Cortex of kidney (tissue), 1 donor: ENCODE data around the gene RASGEF1B.
"Not testable (repeated sequence)": the region's sequence is repeated elsewhere in the genome, so short reads cannot be mapped to it uniquely, and the experiment has no call there.

Experiments used
- DNase-seq: peaks from one replicate; lab custom pipeline; 2025; lab: John Stamatoyannopoulos, UW

The RASGEF1B gene

DNA sequence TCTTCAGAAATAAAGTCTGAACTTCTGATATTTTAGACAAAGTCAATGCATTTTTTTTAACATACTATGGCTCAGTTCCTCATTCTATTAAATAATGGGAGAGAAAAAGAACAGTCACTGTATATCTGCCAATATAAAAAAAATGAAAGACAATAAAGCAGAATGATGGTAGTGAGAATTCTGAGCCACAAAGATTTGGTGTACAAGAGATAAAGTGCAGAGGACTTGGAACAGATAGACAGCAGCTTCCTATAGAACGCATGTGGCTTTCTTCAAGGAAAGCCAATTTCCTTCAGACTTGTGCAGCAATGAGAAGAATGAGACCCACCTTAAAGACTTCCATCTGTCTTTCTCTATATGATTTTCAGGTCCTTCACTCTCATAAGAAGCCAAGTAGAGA, 39.7 kb downstream of the RASGEF1B start:
- no peak for DNase-seq

DNA sequence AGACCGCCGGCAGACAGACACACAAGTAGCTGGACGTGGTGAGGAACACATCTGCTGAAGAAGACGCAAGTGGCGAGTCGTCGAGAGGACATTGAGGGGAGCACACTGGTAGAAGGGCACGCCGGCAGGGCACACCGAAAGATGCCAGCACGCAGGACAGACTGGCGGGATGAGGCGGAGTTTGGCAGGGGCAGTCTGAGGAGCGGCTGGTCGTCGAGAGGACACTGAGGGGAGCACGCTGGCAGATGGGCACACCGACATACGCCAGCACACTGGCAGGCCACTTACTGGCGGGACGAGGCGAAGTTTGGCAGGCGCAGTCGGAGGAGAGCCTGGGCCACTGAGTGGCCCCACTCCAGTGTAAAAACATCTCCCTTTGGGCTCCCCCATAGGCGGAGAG, 42.1 kb downstream of the RASGEF1B start:
- no peak for DNase-seq

DNA sequence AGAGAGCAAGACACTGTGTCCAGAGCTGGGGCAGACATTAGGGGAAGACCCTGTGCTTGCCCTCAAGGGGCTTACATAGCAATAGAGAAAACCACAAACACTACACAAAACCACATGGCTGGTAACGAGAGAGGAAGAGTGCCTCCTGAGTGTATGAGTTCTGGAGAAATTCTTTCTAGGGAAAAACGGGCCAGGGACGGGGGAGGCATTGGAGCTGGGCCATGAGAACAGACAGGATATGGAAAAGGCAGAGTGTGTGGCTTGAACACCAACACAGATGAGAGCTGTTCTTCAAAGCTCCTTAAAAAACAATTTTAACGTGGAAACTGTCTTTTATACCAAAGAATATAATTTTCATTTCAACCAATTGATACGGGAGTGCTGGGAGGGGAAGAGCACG, 42.7 kb downstream of the RASGEF1B start:
- no peak for DNase-seq

DNA sequence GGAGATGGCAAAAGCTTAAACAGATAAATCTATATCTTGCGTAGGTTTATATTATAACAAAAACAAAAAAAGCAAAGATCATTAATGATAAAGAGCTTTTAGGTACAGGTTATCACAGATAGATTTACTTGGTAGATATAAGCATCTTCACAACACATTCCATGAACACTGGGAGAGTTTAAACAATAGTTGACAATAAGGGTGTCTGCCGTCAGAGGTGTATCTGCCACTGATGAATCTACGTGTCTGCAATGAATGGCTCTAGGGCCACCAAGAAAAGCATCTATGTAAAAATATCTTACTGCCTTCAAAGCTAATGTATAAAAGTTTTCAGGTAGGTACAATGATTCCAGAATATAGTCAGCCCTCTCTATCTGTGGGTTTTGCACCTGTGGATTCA, 43.7 kb downstream of the RASGEF1B start:
- DNase-seq = no peak

DNA sequence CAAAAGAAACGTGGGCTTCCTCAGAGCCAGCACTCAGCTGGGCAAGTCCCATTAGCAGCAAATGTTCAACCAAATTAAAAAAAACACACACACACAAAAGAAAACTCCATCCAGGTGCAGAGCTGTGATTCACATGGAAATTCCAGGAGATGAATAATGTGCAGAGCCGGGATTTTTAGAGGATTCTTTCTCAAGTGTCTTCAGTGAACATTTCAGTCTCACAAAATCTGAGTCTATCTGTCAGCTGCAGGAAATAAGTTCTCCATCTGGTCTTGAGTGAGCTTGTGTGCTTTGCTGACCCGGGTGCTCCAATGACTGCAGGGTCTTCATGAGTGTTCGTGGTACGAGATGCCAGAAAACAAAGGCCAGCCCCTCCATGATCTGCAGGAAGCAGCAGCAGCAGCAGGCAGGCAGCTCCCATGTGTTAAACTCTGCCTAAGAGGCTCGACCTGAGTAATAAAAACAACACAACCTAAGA, 44.3 kb downstream of the RASGEF1B start:
- DNase-seq = no peak

DNA sequence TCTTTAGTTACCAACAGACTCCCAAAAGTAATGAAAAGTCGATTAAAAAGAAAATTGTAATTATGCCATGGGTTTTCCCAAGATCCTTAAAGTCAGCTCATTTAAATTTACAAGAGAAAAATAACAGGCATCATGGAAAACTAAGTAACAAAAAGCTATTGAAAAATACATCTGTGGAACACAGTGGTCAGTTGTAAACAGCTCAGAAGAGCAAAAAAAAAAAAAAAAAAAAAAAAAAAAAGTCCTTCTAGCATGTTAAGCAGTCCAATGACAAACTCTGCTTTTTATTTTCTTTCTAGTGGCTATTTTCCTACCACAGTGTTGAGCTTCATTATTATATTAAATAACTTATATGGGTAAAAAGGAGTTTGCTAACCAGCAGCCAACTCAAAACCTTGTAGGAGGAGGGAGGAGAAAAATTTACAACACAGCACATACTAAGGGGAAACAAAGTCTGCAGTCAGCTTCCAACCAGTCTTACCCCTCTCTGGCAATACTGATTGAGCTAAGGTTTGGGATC, 44.9 kb downstream of the RASGEF1B start:
- no peak for DNase-seq

DNA sequence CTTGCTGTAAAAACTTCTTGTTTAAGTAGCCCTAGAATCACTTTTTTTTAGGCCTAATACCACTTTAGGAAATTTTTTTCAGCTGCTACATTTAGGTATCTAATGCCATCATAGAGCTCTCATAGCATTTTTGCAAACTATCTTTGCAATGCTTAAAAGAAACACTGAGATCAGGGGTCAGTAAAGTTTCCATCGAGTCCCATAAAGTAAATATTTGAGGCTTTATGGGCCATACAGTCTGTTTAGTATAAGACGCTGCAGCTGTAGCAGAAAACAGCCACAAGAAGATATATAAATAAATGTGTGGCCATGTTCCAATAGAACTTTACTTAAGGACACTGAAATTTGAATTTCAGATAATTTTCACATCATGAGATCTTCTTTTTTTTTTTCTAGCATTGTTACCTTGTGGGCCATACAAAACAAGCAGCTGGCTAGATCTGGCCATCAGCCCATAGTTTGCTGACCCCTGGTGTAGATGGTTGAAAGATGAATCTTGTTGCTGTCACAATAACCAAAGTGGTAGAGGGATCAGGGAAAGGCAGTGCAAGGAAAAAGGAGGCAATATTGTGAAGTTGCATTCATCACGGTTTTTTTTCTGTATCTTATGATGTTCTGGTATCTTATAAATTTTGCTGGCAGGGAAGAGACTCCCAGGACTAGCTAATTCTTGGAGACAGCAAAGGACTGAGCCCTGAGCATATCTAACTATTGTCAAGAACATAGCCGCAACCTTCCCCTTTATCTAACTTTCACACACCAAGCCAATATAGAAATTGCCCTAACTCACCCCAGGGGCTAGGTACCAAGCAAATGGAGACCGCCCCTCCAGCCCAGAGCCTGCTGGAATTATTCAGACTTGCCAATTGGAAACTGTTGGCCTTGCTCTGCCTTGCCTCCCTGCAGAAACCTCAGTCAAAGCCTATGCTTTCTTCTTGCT, 46.6 kb downstream of the RASGEF1B start:
- no peak for DNase-seq

DNA sequence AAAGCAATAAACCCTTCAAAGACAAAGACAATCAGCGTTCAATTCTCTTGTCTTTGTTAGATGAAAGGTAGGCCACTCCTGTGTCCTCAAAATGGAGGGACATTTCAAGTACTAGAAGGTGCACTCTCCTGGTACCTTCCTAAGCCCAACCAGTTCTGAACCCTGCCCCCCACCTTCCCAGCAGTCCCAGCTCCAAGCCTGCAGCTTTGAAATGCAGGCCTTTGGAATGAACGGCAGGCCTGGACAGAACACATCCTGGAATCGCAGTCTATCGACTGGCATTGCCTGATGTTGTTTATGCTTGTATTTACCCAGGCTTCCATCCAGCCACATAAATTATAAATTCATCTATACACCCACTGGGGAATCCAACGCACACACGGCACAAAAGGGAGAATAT, 47.4 kb downstream of the RASGEF1B start:
- no peak for DNase-seq

DNA sequence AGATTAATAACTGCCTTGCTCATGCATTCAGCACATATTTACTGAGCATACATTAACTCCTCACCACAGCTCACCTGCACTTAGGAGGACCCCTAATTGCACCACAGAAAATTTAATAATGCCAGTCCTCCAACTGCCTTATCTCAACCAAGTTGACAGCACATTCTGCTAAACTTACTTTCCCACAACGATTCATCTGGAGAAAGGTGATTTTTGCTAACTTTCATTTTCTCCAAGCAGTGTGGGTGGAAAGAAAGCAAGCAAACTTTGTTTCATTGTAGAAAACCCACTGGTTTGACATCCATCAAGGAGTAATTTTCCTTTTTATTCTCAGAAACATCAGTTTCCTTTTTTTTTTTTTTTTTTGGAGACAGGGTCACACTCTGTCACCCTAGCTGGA, 49.1 kb downstream of the RASGEF1B start:
- no peak for DNase-seq

DNA sequence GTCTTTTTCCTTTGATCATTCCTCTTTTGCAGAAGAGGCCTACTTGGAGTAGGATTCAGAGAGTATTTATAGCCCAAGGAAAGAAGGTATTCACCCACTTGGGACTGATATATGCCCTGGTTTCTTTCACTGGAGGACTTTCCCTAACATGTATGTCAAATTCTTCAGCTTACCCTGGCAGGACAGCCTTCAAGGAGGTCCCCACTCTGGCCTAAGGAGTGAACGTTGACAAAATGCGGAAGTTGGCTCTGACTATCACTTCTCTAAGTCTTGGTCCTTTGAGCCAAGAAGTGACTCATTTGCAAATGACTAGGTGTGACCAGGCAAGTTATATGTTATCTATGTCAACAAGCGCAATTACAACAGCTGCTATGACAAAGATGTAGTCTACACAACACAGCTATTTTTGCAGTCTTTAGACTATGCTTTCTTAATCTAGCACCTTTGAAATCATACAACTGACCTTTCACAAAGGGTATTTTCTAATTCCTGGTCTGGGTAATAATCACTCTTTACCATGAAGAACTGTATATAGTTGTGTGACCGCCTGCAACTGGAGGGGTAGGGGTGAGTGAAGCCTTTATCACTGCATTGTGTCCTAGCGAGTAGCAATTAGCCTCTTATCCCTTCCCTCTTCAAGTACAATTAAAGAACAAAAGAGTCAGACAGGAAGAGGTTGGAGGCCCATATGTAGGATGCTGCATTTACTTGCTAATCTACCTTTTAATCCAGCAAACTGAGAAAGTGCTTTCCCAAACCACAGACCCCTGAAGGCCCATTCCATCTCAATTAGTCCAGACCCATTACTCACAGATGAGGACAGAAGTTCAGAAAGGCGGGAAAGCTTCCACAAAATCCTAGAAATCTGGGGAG, 50.1 kb downstream of the RASGEF1B start:
- no peak for DNase-seq

DNA sequence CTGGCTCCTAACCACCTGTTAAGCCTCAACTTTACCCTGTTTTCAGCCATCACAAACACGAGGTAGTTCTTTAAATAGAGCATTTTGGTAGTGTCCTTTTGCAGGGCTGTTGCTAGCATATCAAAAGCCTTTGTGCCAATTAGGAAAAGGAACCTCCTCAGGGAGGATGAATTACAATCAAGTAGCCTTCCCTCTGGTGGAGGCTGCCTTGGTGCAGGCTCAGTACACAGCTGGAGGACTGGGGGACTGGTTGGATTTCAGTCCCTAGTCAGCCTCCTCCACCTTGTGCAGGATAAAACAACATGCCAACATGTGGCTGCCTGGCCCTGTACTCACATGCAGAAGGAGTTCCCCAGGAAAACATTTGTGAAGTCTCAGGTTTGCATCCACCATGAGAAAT, 53.1 kb downstream of the RASGEF1B start:
- DNase-seq = no peak

DNA sequence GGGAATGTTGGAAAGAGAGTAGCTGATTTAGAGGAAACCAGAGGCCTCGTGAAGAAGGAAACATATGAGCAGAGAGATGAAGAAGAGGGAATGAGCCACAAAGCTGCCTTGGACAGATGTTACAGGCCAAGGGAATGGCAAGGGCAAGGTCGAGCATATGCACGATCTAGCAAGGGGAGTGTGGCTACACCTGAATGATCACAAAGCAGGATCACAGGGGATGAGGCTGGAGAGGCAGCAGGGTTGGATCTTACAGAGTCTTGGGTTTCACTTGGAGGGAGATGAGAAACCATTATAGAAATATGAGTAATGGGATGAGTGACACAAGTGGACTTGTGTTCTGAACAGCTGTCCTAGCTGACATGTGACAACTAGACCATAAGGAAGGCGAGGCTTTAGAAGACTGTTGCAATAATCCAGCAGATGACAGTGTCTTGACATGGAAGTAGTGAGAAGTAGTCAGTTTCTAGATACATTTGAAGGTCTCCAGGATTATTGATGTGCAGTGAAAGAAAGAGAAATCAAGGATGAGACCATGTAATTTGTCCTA, 58.7 kb downstream of the RASGEF1B start:
- no peak for DNase-seq

DNA sequence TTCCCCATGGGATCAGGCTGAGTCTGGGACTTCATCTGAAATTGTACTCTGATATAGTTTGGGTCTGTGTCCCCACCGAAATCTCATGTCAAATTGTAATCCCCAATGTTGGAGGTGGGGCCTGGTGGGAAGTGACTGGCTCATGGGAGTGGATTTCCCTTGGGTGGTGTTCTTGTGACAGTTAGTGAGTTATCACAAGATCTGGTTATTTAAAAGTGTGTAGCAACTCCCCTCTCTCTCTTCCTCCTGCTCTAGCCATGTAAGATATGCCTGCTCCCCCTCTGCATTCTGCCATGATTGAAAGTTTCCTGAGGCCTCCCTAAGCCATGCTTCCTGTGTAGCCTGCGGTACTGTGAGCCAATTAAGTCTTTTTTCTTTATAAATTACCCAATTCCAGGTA, 61.0 kb downstream of the RASGEF1B start:
- DNase-seq = no peak

DNA sequence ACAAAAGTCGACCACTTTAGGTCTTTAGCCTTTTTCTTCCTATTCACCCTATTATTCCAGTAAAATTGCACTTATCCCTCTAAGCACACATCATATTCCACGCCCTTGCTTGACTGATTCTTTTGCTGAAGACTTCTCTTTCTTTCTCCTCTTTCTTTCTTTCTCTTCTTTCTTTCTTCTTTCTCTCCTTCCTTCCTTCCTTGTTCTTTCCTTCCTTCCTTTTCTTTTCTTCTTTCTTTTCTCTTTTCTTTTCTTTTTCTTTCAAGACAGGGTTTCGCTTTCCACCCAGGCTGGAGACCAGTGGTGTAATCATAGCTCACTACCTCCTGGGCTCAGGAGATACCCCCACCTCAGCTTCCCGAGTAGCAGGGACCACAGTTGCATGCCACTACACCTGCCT, 61.9 kb downstream of the RASGEF1B start:
- no peak for DNase-seq

DNA sequence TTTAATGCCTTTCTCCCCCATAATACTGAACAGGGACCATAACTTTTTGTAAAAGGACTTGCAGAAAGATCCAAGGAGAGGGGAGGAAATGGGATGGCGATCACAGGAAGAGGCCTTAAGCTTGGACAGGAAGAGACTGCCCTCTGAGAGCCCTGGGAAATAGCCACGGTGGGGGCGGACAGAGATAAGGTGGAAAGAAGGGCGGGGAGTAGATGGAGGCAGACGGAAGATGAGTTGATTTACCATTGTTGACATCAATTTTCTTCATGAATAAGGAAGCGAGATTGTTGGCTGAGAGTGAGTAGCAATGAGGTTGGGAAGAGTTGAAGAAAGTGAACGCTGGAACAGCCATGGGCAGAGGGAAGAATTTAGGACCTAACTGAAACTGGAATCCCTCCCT, 63.4 kb downstream of the RASGEF1B start:
- no peak for DNase-seq

DNA sequence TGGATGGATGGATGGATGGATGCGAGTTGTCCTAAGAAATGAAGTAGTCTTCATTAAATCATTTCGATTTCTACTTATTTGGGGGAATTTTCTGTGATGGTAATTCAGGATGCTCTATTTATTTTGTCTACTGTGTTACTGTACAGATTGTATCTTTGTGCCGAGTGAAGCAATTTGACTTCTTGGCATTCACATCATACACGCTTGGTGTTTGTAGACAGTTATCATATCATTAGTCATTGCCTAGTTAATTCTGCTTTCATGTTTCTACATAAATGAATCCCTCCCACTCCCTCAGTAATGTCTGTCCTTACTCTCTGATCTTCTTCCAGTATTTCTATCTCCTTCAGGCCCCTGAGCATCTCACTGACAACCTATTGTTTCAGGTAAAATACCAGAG, 64.0 kb downstream of the RASGEF1B start:
- DNase-seq = no peak

DNA sequence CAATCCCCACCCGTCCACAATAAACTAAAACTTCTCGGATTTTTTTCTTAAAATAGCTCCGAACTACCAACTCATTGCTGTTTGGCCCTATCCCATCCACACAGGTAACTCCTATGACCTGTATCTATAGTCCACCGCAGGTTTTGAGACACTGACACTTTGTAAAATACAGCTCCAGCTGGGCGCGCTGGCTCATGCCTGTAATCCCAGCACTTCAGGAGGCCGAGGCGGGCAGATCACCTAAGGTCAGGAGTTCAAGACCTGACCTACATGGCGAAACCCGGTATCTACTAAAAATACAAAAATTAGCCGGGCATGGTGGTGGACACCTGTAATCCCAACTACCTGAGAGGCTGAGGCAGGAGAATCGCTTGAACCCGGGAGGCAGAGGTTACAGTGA, 65.2 kb downstream of the RASGEF1B start:
- DNase-seq = not testable (repeated sequence)

DNA sequence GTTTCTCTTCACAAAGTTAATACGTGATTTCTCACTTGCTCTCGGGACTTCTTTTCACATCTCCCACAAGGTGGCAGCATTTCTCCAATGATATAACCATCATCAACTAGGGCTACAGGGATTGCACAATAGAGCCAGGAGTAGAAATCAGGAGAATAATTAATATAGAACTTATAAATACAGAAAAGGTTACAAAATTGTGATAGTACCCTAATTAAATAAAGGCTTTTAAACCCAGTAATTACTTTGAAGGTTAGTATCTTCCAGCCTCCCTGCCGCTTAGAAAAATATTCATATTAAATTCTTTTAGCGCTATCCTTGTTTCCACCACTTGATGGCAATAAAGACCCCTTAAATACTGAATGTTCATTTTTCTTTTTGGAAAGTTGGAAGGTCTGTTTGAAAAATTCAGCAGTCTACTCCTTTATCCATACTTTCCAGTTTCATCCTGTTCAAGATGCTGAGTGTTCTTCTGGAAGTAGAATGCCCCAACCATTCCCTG, 65.8 kb downstream of the RASGEF1B start:
- no peak for DNase-seq

DNA sequence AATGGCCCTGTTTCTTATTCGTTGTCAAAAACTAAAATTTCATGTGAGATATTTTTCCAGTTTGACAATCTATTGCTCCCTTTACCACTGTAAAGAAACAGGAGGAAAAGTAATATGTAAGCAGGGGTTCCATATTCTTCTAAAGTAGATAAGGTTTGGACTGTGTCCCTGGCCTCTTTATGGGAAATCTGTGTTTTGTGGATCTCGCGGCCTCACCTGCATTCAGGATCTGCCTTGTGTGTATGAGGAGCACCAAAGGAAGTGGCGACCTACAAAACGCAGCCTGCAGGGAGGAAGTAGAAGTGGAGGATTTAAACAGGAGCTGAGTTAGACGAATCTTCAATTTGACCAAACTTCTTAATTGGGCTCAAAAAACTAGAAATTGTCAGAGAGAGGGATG, 67.0 kb downstream of the RASGEF1B start:
- no peak for DNase-seq

DNA sequence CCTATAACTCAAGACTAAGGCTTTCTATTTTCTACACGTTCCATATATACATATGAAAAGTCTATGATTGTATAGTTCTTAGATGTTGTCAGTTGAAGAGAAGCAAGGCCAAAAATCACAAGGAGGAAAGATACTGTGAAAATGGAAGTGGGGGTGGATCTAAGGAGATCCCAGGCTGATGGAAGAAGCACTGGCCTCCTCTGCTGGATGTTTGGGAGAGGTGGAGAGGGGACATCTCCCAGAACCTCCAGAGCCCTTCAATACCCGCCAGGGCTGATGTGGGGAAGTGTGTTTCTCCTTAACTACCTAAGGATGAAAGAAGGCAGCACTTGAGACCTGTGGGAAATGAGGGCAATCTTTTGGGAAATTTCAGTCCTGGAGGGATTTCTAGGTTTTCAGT, 67.4 kb downstream of the RASGEF1B start:
- DNase-seq = no peak

DNA sequence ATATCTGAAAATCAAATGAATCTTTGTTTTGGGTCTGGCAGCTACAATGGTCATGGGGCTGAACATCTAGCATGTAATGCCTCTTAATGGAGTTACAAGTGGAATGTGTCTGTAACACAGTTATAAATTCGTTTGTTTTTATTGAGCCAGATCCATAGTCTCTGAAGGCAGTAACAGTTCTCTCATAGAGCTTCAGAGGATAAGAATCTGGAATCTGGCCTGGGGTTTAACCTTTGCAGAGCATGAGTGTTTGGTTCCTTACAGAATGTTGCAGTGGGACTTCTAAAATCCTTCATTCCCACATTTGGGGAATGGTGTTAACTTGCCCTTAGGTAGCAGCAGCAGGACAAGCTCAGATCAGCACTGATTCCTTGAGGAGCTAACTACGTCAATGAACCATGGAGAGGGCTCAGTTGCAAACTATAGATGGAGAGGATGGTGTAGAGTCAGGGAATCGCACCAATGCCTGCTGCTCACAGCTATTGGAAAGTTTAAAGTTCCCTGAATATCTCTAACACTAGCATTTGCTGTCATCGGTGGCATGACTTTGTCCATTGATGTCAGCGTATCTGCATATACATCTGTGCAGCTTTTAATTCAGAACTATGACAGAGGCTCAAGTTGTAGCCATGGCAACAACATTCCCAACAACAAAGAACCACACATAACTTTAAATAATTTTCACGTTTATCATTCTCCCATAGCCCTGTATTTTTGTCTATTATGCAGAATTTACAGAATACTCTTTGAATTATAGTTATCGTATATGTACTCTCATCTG, 72.2 kb downstream of the RASGEF1B start:
- DNase-seq = no peak
